ENCODE results near the gene LRMDA. TPM values are rescaled to one million over a fixed set of nuclear protein-coding genes. Genes with fewer than 3 reads are reported as not detected.

LRMDA gene
- polyA plus RNA-seq, 3 donors, result 39.8 to 59.6 (median 56.4) TPM

GRCh38 chr10:76444034-76444800 is 1012.8 kb downstream of the LRMDA start:
- H3K27ac ChIP-seq (ENCODE audit: low read depth in 1 of 2, low read length in 2 of 2), result no peak overlapping the region
- no peak overlapping the region for H3K4me3 ChIP-seq (replicated peaks in 1 of 3; ENCODE audit: low read depth in 2 of 3, low read length in 3 of 3)
- H3K9me3 ChIP-seq (replicated peaks in 1 of 2; ENCODE audit: control insufficient read depth in 1 of 2, insufficient read depth in 1 of 2, low read length in 2 of 2), result no peaks in the 10 kb centered on the region
- H3K4me2 ChIP-seq (replicated peaks; ENCODE audit: extremely low read depth, low read length, poor library complexity, severe bottlenecking), result no peak overlapping the region
- H3K27me3 ChIP-seq (ENCODE audit: control insufficient read depth in 2 of 2, insufficient read depth in 2 of 2, low read length in 2 of 2), result no peaks in the 10 kb centered on the region
- H3K4me1 Mint-ChIP-seq, result no peaks in the 10 kb centered on the region
- H3K4me3 Mint-ChIP-seq, result no peak overlapping the region
- no peak for TF ChIP-seq CTCF (IDR thresholded peaks at IDR 0.05)
- no peak overlapping the region for H3K27ac Mint-ChIP-seq
- no peak overlapping the region for H2AFZ ChIP-seq (ENCODE audit: insufficient read depth, low read depth, low read length, poor library complexity, severe bottlenecking)
- H3K79me2 ChIP-seq (ENCODE audit: insufficient read depth, low read length), result no peaks in the 10 kb centered on the region
- H3K9me3 Mint-ChIP-seq, result peaks cover 0 to 1% (median 0%) of the 10 kb centered on the region in 7 donors
- intact Hi-C loops (cut with micrococcal nuclease), result no loop called here
- no peaks in the 10 kb centered on the region for H4K20me1 ChIP-seq (ENCODE audit: insufficient read depth, low read length)
- WGBS (ENCODE audit: insufficient coverage), result 100% methylated on average over 3 of the region's 6 CpGs
- H3K9ac ChIP-seq (ENCODE audit: insufficient read depth, low read length, poor library complexity, severe bottlenecking), result no peak overlapping the region
- no peaks in the 10 kb centered on the region for H3K4me1 ChIP-seq (ENCODE audit: control insufficient read depth in 1 of 2, insufficient read depth in 2 of 2, low read length in 2 of 2)
- H3K27me3 Mint-ChIP-seq (ENCODE audit: low read depth in 3 of 3), result no peaks in the 10 kb centered on the region
- DNase-seq, result no peak
- H3K36me3 Mint-ChIP-seq, result no peaks in the 10 kb centered on the region
- H3K36me3 ChIP-seq (replicated peaks in 1 of 2; ENCODE audit: control insufficient read depth in 1 of 2, insufficient read depth in 2 of 2, low read length in 2 of 2), result no peaks in the 10 kb centered on the region

DNA sequence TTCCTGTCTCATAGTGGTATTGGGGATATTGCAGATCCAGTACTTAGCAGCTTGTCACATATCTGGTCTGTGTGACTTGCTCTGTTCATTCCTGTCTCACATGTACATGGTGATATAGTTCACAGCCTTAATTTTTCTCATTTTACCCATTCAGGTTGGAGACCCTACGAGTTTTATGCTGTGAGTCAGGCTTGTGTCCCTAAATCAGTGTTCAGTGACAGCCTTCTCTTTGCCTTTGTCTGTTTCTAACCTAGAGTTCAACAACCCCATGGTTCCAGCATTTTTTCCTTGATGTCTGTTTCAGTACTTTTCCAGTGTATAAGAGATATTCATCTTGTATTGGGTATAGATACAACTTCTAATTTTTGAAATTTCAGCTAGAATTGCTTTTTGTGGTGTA is 1016.2 kb downstream of the LRMDA start:
- Histone ChIP-seq H3K36me3 (replicated peaks in 1 of 2; ENCODE audit: control insufficient read depth in 1 of 2, insufficient read depth in 2 of 2, low read length in 2 of 2) (no peaks in the 10 kb centered on the region), H3K4me2 (replicated peaks; ENCODE audit: extremely low read depth, low read length, poor library complexity, severe bottlenecking) (no peak overlapping the region), H3K79me2 (ENCODE audit: insufficient read depth, low read length) (no peaks in the 10 kb centered on the region), H2AFZ (ENCODE audit: insufficient read depth, low read depth, low read length, poor library complexity, severe bottlenecking) (no peak overlapping the region), H3K27me3 (ENCODE audit: control insufficient read depth in 2 of 2, insufficient read depth in 2 of 2, low read length in 2 of 2) (no peaks in the 10 kb centered on the region), H3K27ac (ENCODE audit: low read depth in 1 of 2, low read length in 2 of 2) (no peak overlapping the region), H3K9me3 (replicated peaks in 1 of 2; ENCODE audit: control insufficient read depth in 1 of 2, insufficient read depth in 1 of 2, low read length in 2 of 2) (no peaks in the 10 kb centered on the region), H4K20me1 (ENCODE audit: insufficient read depth, low read length) (no peaks in the 10 kb centered on the region), H3K4me1 (ENCODE audit: control insufficient read depth in 1 of 2, insufficient read depth in 2 of 2, low read length in 2 of 2) (no peaks in the 10 kb centered on the region), H3K4me3 (replicated peaks in 1 of 3; ENCODE audit: low read depth in 2 of 3, low read length in 3 of 3) (no peak overlapping the region), H3K9ac (ENCODE audit: insufficient read depth, low read length, poor library complexity, severe bottlenecking) (no peak overlapping the region)
- no peak for TF ChIP-seq CTCF (IDR thresholded peaks at IDR 0.05)
- no peaks in the 10 kb centered on the region for H3K36me3 Mint-ChIP-seq
- no peak overlapping the region for H3K4me3 Mint-ChIP-seq
- H3K27ac Mint-ChIP-seq, result no peak overlapping the region
- DNase-seq, result no peak
- peaks cover 0 to 8% (median 4%) of the 10 kb centered on the region in 7 donors for H3K9me3 Mint-ChIP-seq
- no peaks in the 10 kb centered on the region for H3K27me3 Mint-ChIP-seq (ENCODE audit: low read depth in 3 of 3)
- no CpG with 5 or more reads among the region's 1 CpG for WGBS (ENCODE audit: insufficient coverage)
- intact Hi-C loops (cut with micrococcal nuclease), result no loop called here
- H3K4me1 Mint-ChIP-seq, result no peaks in the 10 kb centered on the region

Data from CD14-positive monocyte (primary cell).